ENCODE data around the gene ZNF664. TPM values are rescaled to one million over a fixed set of nuclear protein-coding genes. Genes with fewer than 3 reads are reported as not detected.
A peak's percentile ranks its signal among the peaks of the same experiment; 100 is the strongest.

Gene ZNF664
- total and polyA plus RNA-seq, 2 of the 4 experiments (the other 2 are of a cell fraction), result 29.9 to 32.6 TPM

DNA sequence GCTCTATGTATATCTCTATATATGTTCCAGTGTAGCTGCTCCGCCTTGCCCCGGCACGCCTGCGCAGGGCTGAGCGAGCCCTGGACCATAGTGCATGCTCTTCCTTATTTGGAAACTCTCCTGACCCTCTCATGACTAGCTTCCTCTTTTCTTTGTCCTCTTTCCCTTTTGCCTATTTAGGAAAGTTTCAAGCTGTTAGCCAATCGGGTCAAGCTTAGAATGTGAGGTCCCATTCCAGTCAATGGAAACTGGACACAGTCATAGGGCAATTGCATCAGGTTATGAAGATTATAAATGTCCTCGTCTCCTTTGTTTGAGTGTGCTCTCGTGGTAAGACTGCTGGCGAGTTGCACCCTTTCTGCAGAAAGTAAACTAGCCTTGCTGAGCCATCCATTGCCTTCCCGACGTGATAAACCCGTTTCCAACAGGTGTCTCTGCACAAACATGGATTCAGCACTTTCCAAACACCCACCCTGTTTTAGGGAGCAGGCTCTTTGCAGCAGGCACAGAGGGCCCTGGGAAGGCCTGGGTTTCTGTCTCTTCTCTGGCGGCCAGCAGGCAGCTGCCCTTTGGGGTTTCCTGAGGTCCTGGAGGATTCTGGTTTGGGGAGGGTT lies 31.3 kb upstream of the ZNF664 start:
- Histone ChIP-seq H3K23ac (ENCODE audit: low read depth, low read length) (no peak overlapping the region), H3K4me1 (ENCODE audit: control insufficient read depth, insufficient read depth, low read length) (peaks cover 16% of the 10 kb centered on the region), H3K56ac (ENCODE audit: extremely low read depth, insufficient read depth, low read length) (no peak overlapping the region), H3K27ac (ENCODE audit: insufficient read depth, low read length) (no peak overlapping the region), H3K27me3 (ENCODE audit: control insufficient read depth, insufficient read depth, low read length) (no peaks in the 10 kb centered on the region), H4K91ac (ENCODE audit: insufficient read depth, low read depth, low read length) (no peak overlapping the region), H2AK5ac (ENCODE audit: low read depth, low read length) (no peak overlapping the region), H3K14ac (replicated peaks; ENCODE audit: low read depth, low read length) (no peak overlapping the region), H3K4ac (ENCODE audit: low read depth, low read length) (peak overlapping the region; percentile 3; the same call in 1 of the 2 replicates), H3K4me2 (ENCODE audit: low read depth, low read length) (no peak overlapping the region), H3K79me1 (ENCODE audit: low read depth in 1 of 2, low read length in 2 of 2) (peaks cover 6 to 35% of the 10 kb centered on the region in 2 experiments; a peak in 3 of 4 replicates), H2BK5ac (ENCODE audit: low read depth, low read length, poor library complexity, severe bottlenecking) (no peak overlapping the region), H3K9me3 (ENCODE audit: control insufficient read depth, insufficient read depth, low read length) (peaks cover 6% of the 10 kb centered on the region), H2AK9ac (replicated peaks; ENCODE audit: low read depth, low read length, poor library complexity) (peak overlapping the region; percentile 66), H4K5ac (ENCODE audit: low read depth, low read length) (no peak overlapping the region), H3K4me3 (ENCODE audit: insufficient read depth, low read depth, low read length) (no peak overlapping the region), H3K9me1 (ENCODE audit: insufficient read depth, low read length) (peaks cover 18% of the 10 kb centered on the region; the same call in 1 of the 2 replicates), H2BK20ac (ENCODE audit: low read depth, low read length) (peak overlapping the region; percentile 10; the same call in 1 of the 2 replicates), H2BK15ac (ENCODE audit: low read depth, low read length) (no peak overlapping the region), H4K20me1 (ENCODE audit: insufficient read depth, low read length) (peaks cover 7% of the 10 kb centered on the region), H3K36me3 (ENCODE audit: control insufficient read depth, insufficient read depth, low read length) (peaks cover 52% of the 10 kb centered on the region), H2BK120ac (ENCODE audit: low read depth, low read length) (peak overlapping the region; percentile 16; the same call in 1 of the 2 replicates), H4K8ac (ENCODE audit: low read depth in 2 of 2, low read length in 2 of 2) (peak overlapping the region in 1 of 2 experiments; percentile 26; a peak in 1 of 4 replicates), H3K9ac (ENCODE audit: low read depth, low read length) (no peak overlapping the region), H3K18ac (ENCODE audit: low read depth, low read length) (no peak overlapping the region), H2AFZ (replicated peaks; ENCODE audit: low read length, poor library complexity) (peak overlapping the region; percentile 69)
- in situ Hi-C loops (cut with MboI; ENCODE audit: low sequenced_read_pairs), result no loop called here
- ChIA-PET CTCF (interaction anchor here (1.0 kb wide), 1 partner anchor 15 kb away, joined by 4 read pairs; no protein-coding TSS in a partner anchor), POLR2A (ENCODE audit: unreplicated experiment) (no interaction called here)
- 95% methylated on average over 9 of the region's 13 CpGs; no CpG with 5 or more reads in 1 of the 2 experiments for WGBS, 2 experiments (ENCODE audit: extremely low coverage in 2 of 2, insufficient read length in 1 of 2)
- no peak for ATAC-seq (ENCODE audit: low read depth)
- intact Hi-C loops (cut with micrococcal nuclease), result no loop called here
- DNase-seq, result no peak
- no TSS peak for BruUV-seq (replicated peaks)
- TF ChIP-seq SMC3 (IDR thresholded peaks at IDR 0.05; ENCODE audit: low read depth, low read length) (no peak), CEBPB (IDR thresholded peaks at IDR 0.05; ENCODE audit: low read depth, low read length) (no peak), MXI1 (IDR thresholded peaks at IDR 0.05; ENCODE audit: borderline replicate concordance, low read depth, low read length) (no peak), RAD21 (IDR thresholded peaks at IDR 0.05; ENCODE audit: low read length) (no peak), POLR2A (IDR thresholded peaks at IDR 0.05; ENCODE audit: low read depth, low read length) (no peak), BHLHE40 (IDR thresholded peaks at IDR 0.05; ENCODE audit: low read depth, low read length) (no peak), RFX5 (IDR thresholded peaks at IDR 0.05; ENCODE audit: low read depth, low read length) (no peak), CHD1 (IDR thresholded peaks at IDR 0.05; ENCODE audit: low read depth, low read length) (no peak), NFE2L2 (IDR thresholded peaks at IDR 0.05; ENCODE audit: low read depth, low read length) (no peak), FOS (IDR thresholded peaks at IDR 0.05; ENCODE audit: low read depth, low read length) (no peak), RCOR1 (IDR thresholded peaks at IDR 0.05; ENCODE audit: insufficient replicate concordance, low read length) (no peak), ELK1 (IDR thresholded peaks at IDR 0.05; ENCODE audit: borderline replicate concordance, low read depth, low read length) (no peak), MAFK (IDR thresholded peaks at IDR 0.05; ENCODE audit: low read depth, low read length) (no peak), MAZ (IDR thresholded peaks at IDR 0.05; ENCODE audit: borderline replicate concordance, low read depth, low read length) (no peak)
- TF ChIP-seq, protein P1, sequence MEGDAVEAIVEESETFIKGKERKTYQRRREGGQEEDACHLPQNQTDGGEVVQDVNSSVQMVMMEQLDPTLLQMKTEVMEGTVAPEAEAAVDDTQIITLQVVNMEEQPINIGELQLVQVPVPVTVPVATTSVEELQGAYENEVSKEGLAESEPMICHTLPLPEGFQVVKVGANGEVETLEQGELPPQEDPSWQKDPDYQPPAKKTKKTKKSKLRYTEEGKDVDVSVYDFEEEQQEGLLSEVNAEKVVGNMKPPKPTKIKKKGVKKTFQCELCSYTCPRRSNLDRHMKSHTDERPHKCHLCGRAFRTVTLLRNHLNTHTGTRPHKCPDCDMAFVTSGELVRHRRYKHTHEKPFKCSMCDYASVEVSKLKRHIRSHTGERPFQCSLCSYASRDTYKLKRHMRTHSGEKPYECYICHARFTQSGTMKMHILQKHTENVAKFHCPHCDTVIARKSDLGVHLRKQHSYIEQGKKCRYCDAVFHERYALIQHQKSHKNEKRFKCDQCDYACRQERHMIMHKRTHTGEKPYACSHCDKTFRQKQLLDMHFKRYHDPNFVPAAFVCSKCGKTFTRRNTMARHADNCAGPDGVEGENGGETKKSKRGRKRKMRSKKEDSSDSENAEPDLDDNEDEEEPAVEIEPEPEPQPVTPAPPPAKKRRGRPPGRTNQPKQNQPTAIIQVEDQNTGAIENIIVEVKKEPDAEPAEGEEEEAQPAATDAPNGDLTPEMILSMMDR (conservative IDR thresholded peaks at IDR 0.05; ENCODE audit: low read depth, low read length), result no peak
- TF ChIP-seq, protein P2, sequence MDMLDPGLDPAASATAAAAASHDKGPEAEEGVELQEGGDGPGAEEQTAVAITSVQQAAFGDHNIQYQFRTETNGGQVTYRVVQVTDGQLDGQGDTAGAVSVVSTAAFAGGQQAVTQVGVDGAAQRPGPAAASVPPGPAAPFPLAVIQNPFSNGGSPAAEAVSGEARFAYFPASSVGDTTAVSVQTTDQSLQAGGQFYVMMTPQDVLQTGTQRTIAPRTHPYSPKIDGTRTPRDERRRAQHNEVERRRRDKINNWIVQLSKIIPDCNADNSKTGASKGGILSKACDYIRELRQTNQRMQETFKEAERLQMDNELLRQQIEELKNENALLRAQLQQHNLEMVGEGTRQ (IDR thresholded peaks at IDR 0.05; ENCODE audit: low read depth, low read length), result no peak
- dilution Hi-C loops (cut with HindIII; ENCODE audit: low sequenced_read_pairs, unreplicated experiment), result no loop called here

Measured in IMR-90 (cell line).